ENCODE measurements around the gene TOP3B. TPM values are rescaled to one million over a fixed set of nuclear protein-coding genes. Genes with fewer than 3 reads are reported as not detected.

The TOP3B gene
- total and polyA plus RNA-seq, 4 donors, result 6.0 to 26.9 (median 8.8) TPM

DNA sequence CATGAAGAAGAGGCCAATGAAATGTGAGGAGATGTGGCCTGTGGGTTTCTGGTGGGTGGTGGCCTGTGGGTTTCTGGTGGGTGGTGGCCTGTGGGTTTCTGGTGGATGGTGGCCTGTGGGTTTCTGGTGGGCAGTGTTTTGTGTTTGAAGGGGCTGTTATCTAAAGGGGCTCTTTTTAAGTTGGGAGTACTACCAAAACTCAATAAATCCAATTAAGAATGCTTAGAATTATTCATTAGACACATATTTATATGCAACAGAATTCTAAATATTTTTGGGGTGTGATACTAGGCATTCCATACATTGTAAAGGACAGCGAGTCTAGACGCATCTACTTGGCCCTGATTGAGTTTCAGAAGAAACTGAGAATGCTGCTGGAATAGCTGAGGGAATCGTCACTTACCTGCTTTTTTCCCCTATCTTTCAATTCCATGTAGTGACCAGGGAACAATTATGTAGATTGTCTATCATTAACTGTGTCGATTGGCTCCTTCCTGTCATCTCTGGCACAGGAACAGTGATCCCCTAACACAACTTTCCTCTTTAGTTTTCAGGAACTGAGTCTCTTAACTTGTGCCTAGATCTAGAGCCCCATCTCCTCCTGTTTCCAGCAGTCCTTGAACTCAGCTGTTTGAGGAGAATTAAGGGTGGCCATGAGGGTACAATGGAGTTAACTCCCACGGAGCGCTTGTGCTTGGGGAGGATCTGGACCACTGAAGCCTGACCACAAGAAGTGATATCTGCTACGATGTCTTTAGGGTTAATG lies 37.3 kb upstream of the TOP3B start:
- Histone ChIP-seq H3K9me3 (ENCODE audit: control insufficient read depth in 4 of 4, low read length in 3 of 4) (no peaks in the 10 kb centered on the region), H3K27ac (ENCODE audit: low read depth in 1 of 2, low read length in 2 of 2) (no peak overlapping the region), H3K36me3 (ENCODE audit: control insufficient read depth in 4 of 4, insufficient read depth in 3 of 4, low read depth in 1 of 4, low read length in 3 of 4) (no peaks in the 10 kb centered on the region), H3K4me3 (ENCODE audit: low read depth in 1 of 3, low read length in 3 of 3) (no peak overlapping the region), H3K4me1 (ENCODE audit: control insufficient read depth in 4 of 4, insufficient read depth in 4 of 4, low read length in 3 of 4) (no peaks in the 10 kb centered on the region), H3K27me3 (ENCODE audit: control insufficient read depth in 4 of 4, insufficient read depth in 4 of 4, low read length in 3 of 4) (no peaks in the 10 kb centered on the region), H3K9ac (ENCODE audit: low read depth in 1 of 2, low read length in 2 of 2) (no peak overlapping the region)
- TF ChIP-seq EGR1 (IDR thresholded peaks at IDR 0.05; ENCODE audit: low read depth in 2 of 2) (no peak), JUND (IDR thresholded peaks at IDR 0.05) (no peak), NR2F2 (IDR thresholded peaks at IDR 0.05) (no peak), FOXA2 (IDR thresholded peaks at IDR 0.05) (no peak), RXRA (IDR thresholded peaks at IDR 0.05) (no peak), FOXA1 (IDR thresholded peaks at IDR 0.05) (no peak), TAF1 (conservative IDR thresholded peaks at IDR 0.05) (no peak), GABPA (IDR thresholded peaks at IDR 0.05 in 1 of 2, conservative IDR thresholded peaks at IDR 0.05 in 1 of 2) (no peak), HNF4A (conservative IDR thresholded peaks at IDR 0.05) (no peak), HNF4G (IDR thresholded peaks at IDR 0.05) (no peak), YY1 (IDR thresholded peaks at IDR 0.05) (no peak), RAD21 (IDR thresholded peaks at IDR 0.05) (no peak), SP1 (IDR thresholded peaks at IDR 0.05) (no peak)
- TF ChIP-seq, protein P1, sequence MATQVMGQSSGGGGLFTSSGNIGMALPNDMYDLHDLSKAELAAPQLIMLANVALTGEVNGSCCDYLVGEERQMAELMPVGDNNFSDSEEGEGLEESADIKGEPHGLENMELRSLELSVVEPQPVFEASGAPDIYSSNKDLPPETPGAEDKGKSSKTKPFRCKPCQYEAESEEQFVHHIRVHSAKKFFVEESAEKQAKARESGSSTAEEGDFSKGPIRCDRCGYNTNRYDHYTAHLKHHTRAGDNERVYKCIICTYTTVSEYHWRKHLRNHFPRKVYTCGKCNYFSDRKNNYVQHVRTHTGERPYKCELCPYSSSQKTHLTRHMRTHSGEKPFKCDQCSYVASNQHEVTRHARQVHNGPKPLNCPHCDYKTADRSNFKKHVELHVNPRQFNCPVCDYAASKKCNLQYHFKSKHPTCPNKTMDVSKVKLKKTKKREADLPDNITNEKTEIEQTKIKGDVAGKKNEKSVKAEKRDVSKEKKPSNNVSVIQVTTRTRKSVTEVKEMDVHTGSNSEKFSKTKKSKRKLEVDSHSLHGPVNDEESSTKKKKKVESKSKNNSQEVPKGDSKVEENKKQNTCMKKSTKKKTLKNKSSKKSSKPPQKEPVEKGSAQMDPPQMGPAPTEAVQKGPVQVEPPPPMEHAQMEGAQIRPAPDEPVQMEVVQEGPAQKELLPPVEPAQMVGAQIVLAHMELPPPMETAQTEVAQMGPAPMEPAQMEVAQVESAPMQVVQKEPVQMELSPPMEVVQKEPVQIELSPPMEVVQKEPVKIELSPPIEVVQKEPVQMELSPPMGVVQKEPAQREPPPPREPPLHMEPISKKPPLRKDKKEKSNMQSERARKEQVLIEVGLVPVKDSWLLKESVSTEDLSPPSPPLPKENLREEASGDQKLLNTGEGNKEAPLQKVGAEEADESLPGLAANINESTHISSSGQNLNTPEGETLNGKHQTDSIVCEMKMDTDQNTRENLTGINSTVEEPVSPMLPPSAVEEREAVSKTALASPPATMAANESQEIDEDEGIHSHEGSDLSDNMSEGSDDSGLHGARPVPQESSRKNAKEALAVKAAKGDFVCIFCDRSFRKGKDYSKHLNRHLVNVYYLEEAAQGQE (IDR thresholded peaks at IDR 0.05), result no peak
- TF ChIP-seq, protein P2, sequence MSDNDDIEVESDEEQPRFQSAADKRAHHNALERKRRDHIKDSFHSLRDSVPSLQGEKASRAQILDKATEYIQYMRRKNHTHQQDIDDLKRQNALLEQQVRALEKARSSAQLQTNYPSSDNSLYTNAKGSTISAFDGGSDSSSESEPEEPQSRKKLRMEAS (IDR thresholded peaks at IDR 0.05), result no peak
- TF ChIP-seq, protein P3, sequence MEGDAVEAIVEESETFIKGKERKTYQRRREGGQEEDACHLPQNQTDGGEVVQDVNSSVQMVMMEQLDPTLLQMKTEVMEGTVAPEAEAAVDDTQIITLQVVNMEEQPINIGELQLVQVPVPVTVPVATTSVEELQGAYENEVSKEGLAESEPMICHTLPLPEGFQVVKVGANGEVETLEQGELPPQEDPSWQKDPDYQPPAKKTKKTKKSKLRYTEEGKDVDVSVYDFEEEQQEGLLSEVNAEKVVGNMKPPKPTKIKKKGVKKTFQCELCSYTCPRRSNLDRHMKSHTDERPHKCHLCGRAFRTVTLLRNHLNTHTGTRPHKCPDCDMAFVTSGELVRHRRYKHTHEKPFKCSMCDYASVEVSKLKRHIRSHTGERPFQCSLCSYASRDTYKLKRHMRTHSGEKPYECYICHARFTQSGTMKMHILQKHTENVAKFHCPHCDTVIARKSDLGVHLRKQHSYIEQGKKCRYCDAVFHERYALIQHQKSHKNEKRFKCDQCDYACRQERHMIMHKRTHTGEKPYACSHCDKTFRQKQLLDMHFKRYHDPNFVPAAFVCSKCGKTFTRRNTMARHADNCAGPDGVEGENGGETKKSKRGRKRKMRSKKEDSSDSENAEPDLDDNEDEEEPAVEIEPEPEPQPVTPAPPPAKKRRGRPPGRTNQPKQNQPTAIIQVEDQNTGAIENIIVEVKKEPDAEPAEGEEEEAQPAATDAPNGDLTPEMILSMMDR (IDR thresholded peaks at IDR 0.05; ENCODE audit: low read depth, low read length, missing input control), result no peak
- TF ChIP-seq, protein P4, sequence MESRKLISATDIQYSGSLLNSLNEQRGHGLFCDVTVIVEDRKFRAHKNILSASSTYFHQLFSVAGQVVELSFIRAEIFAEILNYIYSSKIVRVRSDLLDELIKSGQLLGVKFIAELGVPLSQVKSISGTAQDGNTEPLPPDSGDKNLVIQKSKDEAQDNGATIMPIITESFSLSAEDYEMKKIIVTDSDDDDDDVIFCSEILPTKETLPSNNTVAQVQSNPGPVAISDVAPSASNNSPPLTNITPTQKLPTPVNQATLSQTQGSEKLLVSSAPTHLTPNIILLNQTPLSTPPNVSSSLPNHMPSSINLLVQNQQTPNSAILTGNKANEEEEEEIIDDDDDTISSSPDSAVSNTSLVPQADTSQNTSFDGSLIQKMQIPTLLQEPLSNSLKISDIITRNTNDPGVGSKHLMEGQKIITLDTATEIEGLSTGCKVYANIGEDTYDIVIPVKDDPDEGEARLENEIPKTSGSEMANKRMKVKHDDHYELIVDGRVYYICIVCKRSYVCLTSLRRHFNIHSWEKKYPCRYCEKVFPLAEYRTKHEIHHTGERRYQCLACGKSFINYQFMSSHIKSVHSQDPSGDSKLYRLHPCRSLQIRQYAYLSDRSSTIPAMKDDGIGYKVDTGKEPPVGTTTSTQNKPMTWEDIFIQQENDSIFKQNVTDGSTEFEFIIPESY (IDR thresholded peaks at IDR 0.05), result no peak
- TF ChIP-seq, protein P5, sequence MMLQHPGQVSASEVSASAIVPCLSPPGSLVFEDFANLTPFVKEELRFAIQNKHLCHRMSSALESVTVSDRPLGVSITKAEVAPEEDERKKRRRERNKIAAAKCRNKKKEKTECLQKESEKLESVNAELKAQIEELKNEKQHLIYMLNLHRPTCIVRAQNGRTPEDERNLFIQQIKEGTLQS (IDR thresholded peaks at IDR 0.05), result no peak
- 85% methylated on average over 7 of the region's 7 CpGs for WGBS
- no peak for DNase-seq (ENCODE audit: low spot score)

All from liver (tissue), 9 donors.